HG03354 (cell line): ENCODE measurements around the gene AFAP1L1.
"Not testable (repeated sequence)": the region's sequence is repeated elsewhere in the genome, so short reads cannot be mapped to it uniquely, and the experiment has no call there.

Experiments used
- ATAC-seq: cut with Tn5 transposase; IDR thresholded peaks from one replicate; pipeline ENCODE4 v1.9.1; 2021; ENCODE audit warnings: mild to moderate bottlenecking; ENCODE audit not compliant: unreplicated experiment, poor library complexity, severe bottlenecking

The AFAP1L1 gene

GRCh38 chr5:149257889-149258705 lies 13.6 kb upstream of the AFAP1L1 start:
- no peak for ATAC-seq

GRCh38 chr5:149260761-149261160 lies 10.9 kb upstream of the AFAP1L1 start:
- ATAC-seq, result no peak

GRCh38 chr5:149261246-149261645 lies 10.4 kb upstream of the AFAP1L1 start:
- no peak for ATAC-seq

- no peak for ATAC-seq
Measured at GRCh38 chr5:149262315-149262714, 9.3 kb upstream of the AFAP1L1 start.

- peak; percentile 96 for ATAC-seq
Measured at GRCh38 chr5:149264439-149265067, 7.1 kb upstream of the AFAP1L1 start.

GRCh38 chr5:149265068-149265465 lies 6.6 kb upstream of the AFAP1L1 start:
- ATAC-seq, result peak; percentile 7

GRCh38 chr5:149265597-149265996 lies 6.1 kb upstream of the AFAP1L1 start:
- ATAC-seq, result no peak

GRCh38 chr5:149267241-149267973 lies 4.3 kb upstream of the AFAP1L1 start:
- no peak for ATAC-seq

- ATAC-seq, result peak; percentile 33
Measured at GRCh38 chr5:149268928-149269557, 2.6 kb upstream of the AFAP1L1 start.

GRCh38 chr5:149271195-149271715 lies 404 bp upstream of the AFAP1L1 start:
- peak; percentile 2 for ATAC-seq

- not testable (repeated sequence) for ATAC-seq
Measured at GRCh38 chr5:149272781-149273180, 1.1 kb downstream of the AFAP1L1 start.

GRCh38 chr5:149273237-149273636 lies 1.6 kb downstream of the AFAP1L1 start:
- no peak for ATAC-seq

GRCh38 chr5:149273950-149274349 lies 2.3 kb downstream of the AFAP1L1 start:
- no peak for ATAC-seq

- ATAC-seq, result no peak
Measured at GRCh38 chr5:149274939-149275338, 3.3 kb downstream of the AFAP1L1 start.

GRCh38 chr5:149277801-149278200 lies 6.1 kb downstream of the AFAP1L1 start:
- ATAC-seq, result no peak

- no peak for ATAC-seq
Measured at GRCh38 chr5:149278451-149279210, 7.0 kb downstream of the AFAP1L1 start.

GRCh38 chr5:149279661-149280060 lies 8.0 kb downstream of the AFAP1L1 start:
- ATAC-seq, result no peak

GRCh38 chr5:149280124-149280523 lies 8.5 kb downstream of the AFAP1L1 start:
- ATAC-seq, result no peak

- no peak for ATAC-seq
Measured at GRCh38 chr5:149280802-149281201, 9.1 kb downstream of the AFAP1L1 start.
